ENCODE measurements around the gene MNT. TPM values are rescaled to one million over a fixed set of nuclear protein-coding genes. Genes with fewer than 3 reads are reported as not detected.

The MNT gene

GRCh38 chr17:2335726-2336214 lies 65.1 kb downstream of the MNT start:
- peak overlapping the region; percentile 89 for H3K4me2 ChIP-seq (ENCODE audit: insufficient read depth, low read length, poor library complexity, severe bottlenecking)
- H2BK12ac ChIP-seq (ENCODE audit: low read length): no peak overlapping the region
- no peak overlapping the region for H2AK5ac ChIP-seq (ENCODE audit: low read depth, low read length)
- no peak for DNase-seq (ENCODE audit: low spot score)
- H3K79me1 ChIP-seq (ENCODE audit: low read depth, low read length): peaks cover 11% of the 10 kb centered on the region
- H3K9me3 ChIP-seq (replicated peaks in 1 of 2; ENCODE audit: control insufficient read depth in 2 of 2, insufficient read depth in 1 of 2, low read depth in 1 of 2, low read length in 2 of 2): no peaks in the 10 kb centered on the region
- no peak overlapping the region for H4K8ac ChIP-seq (ENCODE audit: low read depth, low read length)
- peak overlapping the region; percentile 84 for H2AFZ ChIP-seq (ENCODE audit: low read length)
- H3K18ac ChIP-seq (ENCODE audit: low read length): no peak overlapping the region
- no peak overlapping the region for H3K4ac ChIP-seq (ENCODE audit: low read length)
- peaks cover 33 to 50% of the 10 kb centered on the region in 2 donors for H3K36me3 ChIP-seq (replicated peaks in 1 of 2; ENCODE audit: control insufficient read depth in 2 of 2, insufficient read depth in 2 of 2, low read length in 2 of 2)
- H3K27me3 ChIP-seq (ENCODE audit: control insufficient read depth in 3 of 3, insufficient read depth in 3 of 3, low read depth in 1 of 3, low read length in 3 of 3): no peaks in the 10 kb centered on the region
- H3K14ac ChIP-seq (ENCODE audit: low read length): no peak overlapping the region
- no peak overlapping the region for H2BK120ac ChIP-seq (ENCODE audit: low read depth, low read length)
- peak overlapping the region; percentile 46 for H2BK5ac ChIP-seq (ENCODE audit: low read length)
- H4K91ac ChIP-seq (ENCODE audit: low read depth, low read length, poor library complexity): no peak overlapping the region
- H3K4me1 ChIP-seq (ENCODE audit: control insufficient read depth in 2 of 2, insufficient read depth in 1 of 2, low read depth in 1 of 2, low read length in 2 of 2): peaks cover 8 to 15% of the 10 kb centered on the region in 2 donors
- no peak overlapping the region for H3K23ac ChIP-seq (ENCODE audit: low read depth, low read length, poor library complexity)
- WGBS, 2 donors (ENCODE audit: extremely low coverage in 2 of 2, insufficient read length in 2 of 2, insufficient replicate concordance in 1 of 2): no CpG with 5 or more reads among the region's 17 CpGs
- H2BK15ac ChIP-seq (ENCODE audit: low read length): no peak overlapping the region
- H3K27ac ChIP-seq (replicated peaks; ENCODE audit: low read length): no peak overlapping the region
- peak overlapping the region; percentile 82 for H3K9ac ChIP-seq (ENCODE audit: low read depth, low read length, poor library complexity)
- H3K4me3 ChIP-seq (ENCODE audit: low read length in 2 of 2): peak overlapping the region; percentile 90 to 91

Small RNA genes lying within 50 kb of the gene (small RNA-seq; reads per million reads assigned to genes)
- gene AC006435.3 (ENCODE audit: insufficient read depth) (not detected), gene AC006435.4 (ENCODE audit: insufficient read depth) (not detected)

Data from neuronal stem cell (in vitro differentiated cells).